IMR-90 (cell line): ENCODE results near the gene NUDCD3. TPM values are rescaled to one million over a fixed set of nuclear protein-coding genes. Genes with fewer than 3 reads are reported as not detected.
"Not testable (repeated sequence)": the region's sequence is repeated elsewhere in the genome, so short reads cannot be mapped to it uniquely, and the experiment has no call there.

Experiments
- ATAC-seq: fragments of 200-7000 bp; cut with Tn5 transposase; 2 replicates; pipeline ENCODE4 v1.9.1; 2020; ENCODE audit warnings: low read depth, mild to moderate bottlenecking, moderate library complexity
- BruUV-seq: library from RNA; stranded (reverse); fragments of 400-500 nt; replicated peaks from 2 replicates; lab custom pipeline; 2021; lab: Mats Ljungman, UMichigan
- CTCF ChIA-PET: fragments of 300-600 bp; formaldehyde crosslinking; extraction: SDS; loops from one replicate; lab custom pipeline; 2021; ENCODE audit warnings: antibody characterized with exemption; lab: Yijun Ruan, JAX
- POLR2A ChIA-PET: fragments of 300-600 bp; sonication (Branson Sonifier 250); formaldehyde crosslinking; loops from one replicate; lab custom pipeline; 2022; ENCODE audit warnings: antibody characterized with exemption; ENCODE audit not compliant: unreplicated experiment; lab: Charles Lee
- DNase-seq: peaks from one replicate; pipeline ENCODE4 v3.0.0; 2013
- H2AFZ ChIP-seq: replicated peaks from 2 replicates; pipeline ENCODE3; 2013; ENCODE audit warnings: low read length, mild to moderate bottlenecking; ENCODE audit not compliant: poor library complexity
- H2AK5ac ChIP-seq: 2 replicates; pipeline ENCODE4 v1.6.1; 2013; ENCODE audit warnings: low read depth, low read length, inconsistent platforms
- H2AK9ac ChIP-seq: replicated peaks from 2 replicates; pipeline ENCODE3; 2013; ENCODE audit warnings: mild to moderate bottlenecking, low read depth, low read length, moderate library complexity; ENCODE audit not compliant: poor library complexity
- H2BK120ac ChIP-seq: 2 replicates; pipeline ENCODE4 v1.6.1; 2013; ENCODE audit warnings: low read depth, low read length, inconsistent platforms
- H2BK15ac ChIP-seq: 3 replicates; pipeline ENCODE4 v1.6.1; 2013; ENCODE audit warnings: low read depth, low read length, inconsistent platforms
- H2BK20ac ChIP-seq: 2 replicates; pipeline ENCODE4 v1.6.1; 2013; ENCODE audit warnings: low read depth, mild to moderate bottlenecking, inconsistent platforms, low read length, moderate library complexity
- H2BK5ac ChIP-seq: 2 replicates; pipeline ENCODE4 v1.6.1; 2013; ENCODE audit warnings: mild to moderate bottlenecking, low read depth, low read length, inconsistent platforms; ENCODE audit not compliant: poor library complexity, severe bottlenecking
- H3K14ac ChIP-seq: replicated peaks from 2 replicates; pipeline ENCODE4 v1.6.1; 2013; ENCODE audit warnings: low read depth, low read length, inconsistent platforms
- H3K18ac ChIP-seq: 2 replicates; pipeline ENCODE4 v1.6.1; 2013; ENCODE audit warnings: low read depth, low read length, control low read depth
- H3K23ac ChIP-seq: 2 replicates; pipeline ENCODE4 v1.6.1; 2013; ENCODE audit warnings: low read depth, low read length, inconsistent platforms
- H3K27ac ChIP-seq: 2 replicates; pipeline ENCODE4 v1.5.1; 2013; ENCODE audit warnings: mild to moderate bottlenecking, control low read depth, low read length; ENCODE audit not compliant: insufficient read depth
- H3K27me3 ChIP-seq: 2 replicates; pipeline ENCODE4 v1.6.1; 2013; ENCODE audit warnings: low read length; ENCODE audit not compliant: control insufficient read depth, insufficient read depth
- H3K36me3 ChIP-seq: 2 replicates; pipeline ENCODE4 v1.6.1; 2013; ENCODE audit warnings: low read length, mixed read lengths; ENCODE audit not compliant: control insufficient read depth, insufficient read depth
- H3K4ac ChIP-seq: 2 replicates; pipeline ENCODE4 v1.6.1; 2013; ENCODE audit warnings: low read depth, low read length, inconsistent platforms
- H3K4me1 ChIP-seq: 2 replicates; pipeline ENCODE4 v1.6.1; 2013; ENCODE audit warnings: low read length, mixed read lengths; ENCODE audit not compliant: control insufficient read depth, insufficient read depth
- H3K4me2 ChIP-seq: 2 replicates; pipeline ENCODE4 v1.6.1; 2013; ENCODE audit warnings: low read depth, mild to moderate bottlenecking, control low read depth, low read length, moderate library complexity
- H3K4me3 ChIP-seq: 2 replicates; pipeline ENCODE4 v1.5.1; 2013; ENCODE audit warnings: low read depth, mild to moderate bottlenecking, control low read depth, low read length, moderate library complexity; ENCODE audit not compliant: insufficient read depth
- H3K56ac ChIP-seq: 2 replicates; pipeline ENCODE4 v1.6.1; 2013; ENCODE audit warnings: low read length, inconsistent platforms; ENCODE audit not compliant: insufficient read depth; ENCODE audit errors: extremely low read depth
- H3K79me1 ChIP-seq, 2 experiments: 2 replicates each; pipeline ENCODE4 v1.6.1; 2013; ENCODE audit warnings: low read length in 2 of 2, inconsistent platforms in 1 of 2, low read depth in 1 of 2
- H3K9ac ChIP-seq: 2 replicates; pipeline ENCODE4 v1.6.1; 2013; ENCODE audit warnings: low read depth, low read length, control low read depth
- H3K9me1 ChIP-seq: 2 replicates; pipeline ENCODE4 v1.6.1; 2013; ENCODE audit warnings: low read length, inconsistent platforms; ENCODE audit not compliant: insufficient read depth
- H3K9me3 ChIP-seq: 2 replicates; pipeline ENCODE4 v1.6.1; 2013; ENCODE audit warnings: low read length; ENCODE audit not compliant: control insufficient read depth, insufficient read depth
- H4K20me1 ChIP-seq: 2 replicates; pipeline ENCODE4 v1.6.1; 2013; ENCODE audit warnings: low read length, inconsistent platforms; ENCODE audit not compliant: insufficient read depth
- H4K5ac ChIP-seq: 2 replicates; pipeline ENCODE4 v1.6.1; 2013; ENCODE audit warnings: mild to moderate bottlenecking, low read depth, low read length, control low read depth
- H4K8ac ChIP-seq, 2 experiments: 2 replicates each; pipeline ENCODE4 v1.6.1; 2013; ENCODE audit warnings: low read depth in 2 of 2, low read length in 2 of 2, control low read depth in 1 of 2, inconsistent platforms in 1 of 2
- H4K91ac ChIP-seq: 2 replicates; pipeline ENCODE4 v1.6.1; 2013; ENCODE audit warnings: low read depth, low read length, inconsistent platforms; ENCODE audit not compliant: insufficient read depth
- WGBS, 2 experiments: methylation state at CpG; one replicate each; pipeline versions ENCODE4 v1.1.5 to v1.1.7; 2013; ENCODE audit warnings: missing lambda C conversion rate in 2 of 2; ENCODE audit not compliant: insufficient read length in 1 of 2; ENCODE audit errors: extremely low coverage in 2 of 2; 5-methylcytosine and 5-hydroxymethylcytosine counted together
- dilution Hi-C: fragments of 300-500 bp; cut with HindIII; formaldehyde crosslinking; loops from one replicate; pipeline ENCODE4 v1.14.3; 2018; ENCODE audit warnings: low sequenced_read_pairs; ENCODE audit not compliant: unreplicated experiment
- in situ Hi-C: fragments of 300-500 bp; cut with MboI; formaldehyde crosslinking; loops from 3 replicates; pipeline ENCODE4 v1.14.3; 2019; ENCODE audit warnings: low sequenced_read_pairs, inconsistent platforms, mixed read lengths
- intact Hi-C: fragments of 100-400 bp; cut with micrococcal nuclease; formaldehyde crosslinking; loops from 2 replicates; pipeline ENCODE4 v1.10.0; 2022
- polyA plus RNA-seq, 3 experiments: library from polyadenylated mRNA; depleted of rRNA; stranded (reverse); fragments of >200 nt; gene quantifications; 2 replicates each; pipeline ENCODE4 v1.2.3, GENCODE V29; 2012; ENCODE audit warnings: low replicate concordance in 1 of 3
- total RNA-seq: library from RNA; depleted of rRNA; stranded (reverse); fragments of >200 nt; gene quantifications from 2 replicates; pipeline ENCODE4 v1.2.3, GENCODE V29; 2012

NUDCD3 gene
- total and polyA plus RNA-seq, 2 of the 4 experiments (the other 2 are of a cell fraction), result 49.5 to 76.0 TPM

DNA sequence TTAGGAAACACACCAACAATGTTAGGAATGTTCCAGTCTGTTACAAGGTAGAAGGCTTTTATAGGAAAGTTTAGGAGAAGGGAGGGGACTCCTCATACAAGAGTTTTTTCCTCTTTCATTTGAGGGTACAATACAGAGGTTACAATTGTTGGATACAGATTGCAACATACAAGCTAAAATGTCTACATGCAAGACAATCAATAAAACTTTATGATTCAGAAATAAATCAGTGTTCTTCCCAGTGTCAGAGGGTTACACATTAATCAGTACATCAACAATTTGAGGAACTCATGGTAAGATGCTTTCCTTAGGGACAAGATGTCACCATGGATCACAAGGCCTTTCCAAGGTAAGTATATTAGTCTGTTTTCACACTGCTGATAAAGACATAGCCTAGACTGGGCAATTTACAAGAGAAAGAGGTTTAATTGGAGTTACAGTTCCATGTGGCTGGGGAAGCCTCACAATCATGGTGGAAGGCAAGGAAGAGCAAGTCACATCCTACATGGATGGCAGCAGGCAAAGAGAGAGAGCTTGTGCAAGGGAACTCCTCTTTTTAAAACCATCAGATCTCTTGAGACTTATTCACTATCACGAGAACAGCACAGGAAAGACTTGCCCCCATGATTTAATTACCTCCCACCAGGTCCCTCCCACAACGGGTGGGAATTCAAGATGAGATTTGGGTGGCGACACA is 16.3 kb upstream of the NUDCD3 start:
- BruUV-seq, H3K4me3 ChIP-seq, in situ Hi-C loops, H4K20me1 ChIP-seq, H3K9ac ChIP-seq, H2AFZ ChIP-seq, intact Hi-C loops, H4K8ac ChIP-seq, H2AK5ac ChIP-seq, H3K18ac ChIP-seq, H2BK5ac ChIP-seq, H3K56ac ChIP-seq, dilution Hi-C loops, H3K9me3 ChIP-seq, H3K4ac ChIP-seq, H2BK15ac ChIP-seq, H3K14ac ChIP-seq, CTCF ChIA-PET, ATAC-seq, H4K91ac ChIP-seq, H3K79me1 ChIP-seq, H3K27ac ChIP-seq, POLR2A ChIA-PET, H2AK9ac ChIP-seq, H3K4me2 ChIP-seq, H3K9me1 ChIP-seq, DNase-seq, H3K23ac ChIP-seq, H4K5ac ChIP-seq, H3K4me1 ChIP-seq, H2BK20ac ChIP-seq, H2BK120ac ChIP-seq, H3K36me3 ChIP-seq: not testable (repeated sequence)
- H3K27me3 ChIP-seq, result peaks cover 21% of the 10 kb centered on the region
- no CpG with 5 or more reads among the region's 3 CpGs for WGBS, 2 experiments
